Measurements from ENCODE around the gene MAP7. TPM values are rescaled to one million over a fixed set of nuclear protein-coding genes. Genes with fewer than 3 reads are reported as not detected.

The MAP7 gene
- total and polyA plus RNA-seq, 2 donors (not counting 3 experiments of a cell fraction or from before 2014, with no cell fraction given): 0.07 to 0.42 TPM

GRCh38 chr6:136535880-136536650 is 14.2 kb downstream of the MAP7 start:
- H3K4me3 ChIP-seq (replicated peaks in 1 of 3; ENCODE audit: insufficient read depth in 1 of 3, low read depth in 1 of 3, low read length in 3 of 3): no peak overlapping the region
- dilution Hi-C loops (cut with MboI; ENCODE audit: extremely low pct_ligation_motif_present, low sequenced_read_pairs): no loop called here
- H3K36me3 ChIP-seq (ENCODE audit: control insufficient read depth in 2 of 2, extremely low read depth in 1 of 2, insufficient read depth in 2 of 2, low read length in 2 of 2): no peaks in the 10 kb centered on the region
- FAIRE-seq (no peak), DNase-seq (ENCODE audit: low read depth, low spot score) (no peak)
- H3K79me2 ChIP-seq (ENCODE audit: control insufficient read depth, insufficient read depth, low read length): no peaks in the 10 kb centered on the region
- no peaks in the 10 kb centered on the region for H3K9me3 ChIP-seq (replicated peaks; ENCODE audit: control insufficient read depth, insufficient read depth, low read length)
- H3K4me2 ChIP-seq (ENCODE audit: insufficient read depth, low read length): no peak overlapping the region
- no peak overlapping the region for H3K27ac ChIP-seq (ENCODE audit: insufficient read depth, low read depth, low read length)
- CTCF ChIA-PET: no interaction called here
- no TSS peak for BruUV-seq (replicated peaks)
- POLR2A ChIA-PET: no interaction called here
- TF ChIP-seq GATA2 (IDR thresholded peaks at IDR 0.05; ENCODE audit: insufficient read depth, insufficient read length, low read depth, low read length) (no peak), MYC (IDR thresholded peaks at IDR 0.05; ENCODE audit: low read depth, low read length) (no peak)
- no peaks in the 10 kb centered on the region for H4K20me1 ChIP-seq (replicated peaks; ENCODE audit: control insufficient read depth, extremely low read depth, insufficient read depth, low read length)
- H2AFZ ChIP-seq (ENCODE audit: low read depth, low read length): no peak overlapping the region
- peaks cover 3 to 8% of the 10 kb centered on the region in 2 experiments for H3K27me3 ChIP-seq (ENCODE audit: control insufficient read depth in 2 of 2, insufficient read depth in 2 of 2, low read length in 2 of 2)
- H3K4me1 ChIP-seq (ENCODE audit: control insufficient read depth, extremely low read depth, insufficient read depth, low read length): no peaks in the 10 kb centered on the region
- no peak overlapping the region for H3K9ac ChIP-seq (replicated peaks; ENCODE audit: extremely low read depth, insufficient read depth, low read length)
- intact Hi-C loops (cut with micrococcal nuclease): no loop called here
- H3K9me1 ChIP-seq (replicated peaks; ENCODE audit: control insufficient read depth, extremely low read depth, insufficient read depth, low read length): no peaks in the 10 kb centered on the region

DNA sequence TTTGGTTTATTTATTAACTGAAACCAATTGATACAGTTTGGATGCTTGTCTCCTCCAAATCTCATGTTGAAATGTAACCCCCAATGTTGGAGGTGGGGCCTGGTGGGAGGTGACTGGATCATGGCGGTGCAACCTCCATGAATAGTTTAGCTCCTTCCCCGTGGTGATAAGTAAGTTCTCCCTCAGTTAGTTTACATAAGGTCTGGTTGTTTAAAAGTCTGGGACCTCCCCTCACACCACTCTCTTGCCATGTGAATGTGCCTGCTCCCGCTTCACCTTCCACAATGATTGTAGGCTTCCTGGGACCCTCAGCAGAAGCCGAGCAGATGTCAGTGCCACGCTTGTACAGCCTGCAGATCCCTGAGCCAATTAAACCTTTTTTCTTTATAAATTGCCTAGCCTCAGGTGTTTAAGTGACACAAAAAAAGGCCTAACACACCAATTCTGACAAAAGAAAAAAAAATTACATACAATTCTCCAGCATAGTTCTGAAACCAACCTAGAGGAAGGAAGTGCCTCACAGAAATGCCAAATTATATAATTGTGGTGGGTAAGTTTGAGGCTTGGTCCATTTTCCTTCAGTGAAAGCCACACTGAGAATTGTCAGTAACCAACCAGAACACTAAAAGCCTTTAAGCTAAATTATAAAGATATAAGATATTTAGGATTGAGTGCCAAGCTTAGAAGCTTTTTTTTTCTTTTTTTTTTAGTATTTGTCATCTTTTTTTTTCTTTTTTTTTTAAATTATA is 15.0 kb downstream of the MAP7 start:
- intact Hi-C loops (cut with micrococcal nuclease): no loop called here
- Histone ChIP-seq H3K27ac (ENCODE audit: insufficient read depth, low read depth, low read length) (no peak overlapping the region), H3K36me3 (ENCODE audit: control insufficient read depth in 2 of 2, extremely low read depth in 1 of 2, insufficient read depth in 2 of 2, low read length in 2 of 2) (no peaks in the 10 kb centered on the region), H3K9ac (replicated peaks; ENCODE audit: extremely low read depth, insufficient read depth, low read length) (no peak overlapping the region), H3K27me3 (ENCODE audit: control insufficient read depth in 2 of 2, insufficient read depth in 2 of 2, low read length in 2 of 2) (peaks cover 7 to 14% of the 10 kb centered on the region in 2 experiments), H3K4me2 (ENCODE audit: insufficient read depth, low read length) (no peak overlapping the region), H3K79me2 (ENCODE audit: control insufficient read depth, insufficient read depth, low read length) (no peaks in the 10 kb centered on the region), H3K9me3 (replicated peaks; ENCODE audit: control insufficient read depth, insufficient read depth, low read length) (no peaks in the 10 kb centered on the region), H3K4me1 (ENCODE audit: control insufficient read depth, extremely low read depth, insufficient read depth, low read length) (no peaks in the 10 kb centered on the region), H4K20me1 (replicated peaks; ENCODE audit: control insufficient read depth, extremely low read depth, insufficient read depth, low read length) (no peaks in the 10 kb centered on the region), H3K4me3 (replicated peaks in 1 of 3; ENCODE audit: insufficient read depth in 1 of 3, low read depth in 1 of 3, low read length in 3 of 3) (no peak overlapping the region), H2AFZ (ENCODE audit: low read depth, low read length) (no peak overlapping the region), H3K9me1 (replicated peaks; ENCODE audit: control insufficient read depth, extremely low read depth, insufficient read depth, low read length) (no peaks in the 10 kb centered on the region)
- no peak for DNase-seq (ENCODE audit: low read depth, low spot score)
- no peak for FAIRE-seq
- ChIA-PET CTCF (no interaction called here), POLR2A (no interaction called here)
- no TSS peak for BruUV-seq (replicated peaks)
- TF ChIP-seq, protein P1, sequence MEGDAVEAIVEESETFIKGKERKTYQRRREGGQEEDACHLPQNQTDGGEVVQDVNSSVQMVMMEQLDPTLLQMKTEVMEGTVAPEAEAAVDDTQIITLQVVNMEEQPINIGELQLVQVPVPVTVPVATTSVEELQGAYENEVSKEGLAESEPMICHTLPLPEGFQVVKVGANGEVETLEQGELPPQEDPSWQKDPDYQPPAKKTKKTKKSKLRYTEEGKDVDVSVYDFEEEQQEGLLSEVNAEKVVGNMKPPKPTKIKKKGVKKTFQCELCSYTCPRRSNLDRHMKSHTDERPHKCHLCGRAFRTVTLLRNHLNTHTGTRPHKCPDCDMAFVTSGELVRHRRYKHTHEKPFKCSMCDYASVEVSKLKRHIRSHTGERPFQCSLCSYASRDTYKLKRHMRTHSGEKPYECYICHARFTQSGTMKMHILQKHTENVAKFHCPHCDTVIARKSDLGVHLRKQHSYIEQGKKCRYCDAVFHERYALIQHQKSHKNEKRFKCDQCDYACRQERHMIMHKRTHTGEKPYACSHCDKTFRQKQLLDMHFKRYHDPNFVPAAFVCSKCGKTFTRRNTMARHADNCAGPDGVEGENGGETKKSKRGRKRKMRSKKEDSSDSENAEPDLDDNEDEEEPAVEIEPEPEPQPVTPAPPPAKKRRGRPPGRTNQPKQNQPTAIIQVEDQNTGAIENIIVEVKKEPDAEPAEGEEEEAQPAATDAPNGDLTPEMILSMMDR (IDR thresholded peaks at IDR 0.05; ENCODE audit: extremely low read depth in 1 of 2, insufficient read depth in 1 of 2, low read depth in 1 of 2, low read length in 2 of 2): no peak
- no peak for TF ChIP-seq EZH2 (IDR thresholded peaks at IDR 0.05; ENCODE audit: borderline replicate concordance, low read depth, low read length, severe bottlenecking)
- no peak for TF ChIP-seq POLR2A (IDR thresholded peaks at IDR 0.05; ENCODE audit: low read depth, low read length)
- no peak for TF ChIP-seq MYC (IDR thresholded peaks at IDR 0.05; ENCODE audit: low read depth, low read length)
- TF ChIP-seq MAX (IDR thresholded peaks at IDR 0.05; ENCODE audit: insufficient read depth, insufficient read length): no peak
- TF ChIP-seq GATA2 (IDR thresholded peaks at IDR 0.05; ENCODE audit: insufficient read depth, insufficient read length, low read depth, low read length): no peak
- TF ChIP-seq FOS (IDR thresholded peaks at IDR 0.05; ENCODE audit: borderline replicate concordance, insufficient read depth, low read length): no peak
- no peak for TF ChIP-seq JUN (IDR thresholded peaks at IDR 0.05; ENCODE audit: borderline replicate concordance, insufficient read depth, insufficient read length, low read depth)
- TF ChIP-seq POLR2AphosphoS5 (IDR thresholded peaks at IDR 0.05; ENCODE audit: insufficient read depth, low read depth, low read length): no peak
- dilution Hi-C loops (cut with MboI; ENCODE audit: extremely low pct_ligation_motif_present, low sequenced_read_pairs): no loop called here
